Stimulated activated CD8-positive, alpha-beta memory T cell treated with anti-CD3 and anti-CD28 coated beads, Interleukin-15, amount 100 ng/mL, for 48 hours (primary cell): ENCODE measurements around the gene EDN1.
"Not testable (repeated sequence)": the region's sequence is repeated elsewhere in the genome, so short reads cannot be mapped to it uniquely, and the experiment has no call there.

Experiments used
- DNase-seq, 2 donors: peaks; one replicate each; pipeline ENCODE4 v3.0.0-alpha.2; 2020; ENCODE audit warnings: low read depth in 2 of 2

EDN1 gene

GRCh38 chr6:12294851-12295536 is 4.8 kb downstream of the EDN1 start:
- no peak for DNase-seq

GRCh38 chr6:12295558-12296254 is 5.5 kb downstream of the EDN1 start:
- DNase-seq: no peak

DNA sequence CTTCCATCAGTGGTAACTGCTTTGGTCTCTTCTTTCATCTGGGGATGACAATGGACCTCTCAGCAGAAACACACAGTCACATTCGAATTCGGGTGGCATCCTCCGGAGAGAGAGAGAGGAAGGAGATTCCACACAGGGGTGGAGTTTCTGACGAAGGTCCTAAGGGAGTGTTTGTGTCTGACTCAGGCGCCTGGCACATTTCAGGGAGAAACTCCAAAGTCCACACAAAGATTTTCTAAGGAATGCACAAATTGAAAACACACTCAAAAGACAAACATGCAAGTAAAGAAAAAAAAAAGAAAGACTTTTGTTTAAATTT is 6.1 kb downstream of the EDN1 start:
- no peak for DNase-seq

DNA sequence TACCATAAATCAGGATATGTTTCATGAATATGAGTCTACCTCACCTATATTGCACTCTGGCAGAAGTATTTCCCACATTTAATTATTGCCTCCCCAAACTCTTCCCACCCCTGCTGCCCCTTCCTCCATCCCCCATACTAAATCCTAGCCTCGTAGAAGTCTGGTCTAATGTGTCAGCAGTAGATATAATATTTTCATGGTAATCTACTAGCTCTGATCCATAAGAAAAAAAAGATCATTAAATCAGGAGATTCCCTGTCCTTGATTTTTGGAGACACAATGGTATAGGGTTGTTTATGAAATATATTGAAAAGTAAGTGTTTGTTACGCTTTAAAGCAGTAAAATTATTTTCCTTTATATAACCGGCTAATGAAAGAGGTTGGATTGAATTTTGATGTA is 6.4 kb downstream of the EDN1 start:
- DNase-seq: no peak

DNA sequence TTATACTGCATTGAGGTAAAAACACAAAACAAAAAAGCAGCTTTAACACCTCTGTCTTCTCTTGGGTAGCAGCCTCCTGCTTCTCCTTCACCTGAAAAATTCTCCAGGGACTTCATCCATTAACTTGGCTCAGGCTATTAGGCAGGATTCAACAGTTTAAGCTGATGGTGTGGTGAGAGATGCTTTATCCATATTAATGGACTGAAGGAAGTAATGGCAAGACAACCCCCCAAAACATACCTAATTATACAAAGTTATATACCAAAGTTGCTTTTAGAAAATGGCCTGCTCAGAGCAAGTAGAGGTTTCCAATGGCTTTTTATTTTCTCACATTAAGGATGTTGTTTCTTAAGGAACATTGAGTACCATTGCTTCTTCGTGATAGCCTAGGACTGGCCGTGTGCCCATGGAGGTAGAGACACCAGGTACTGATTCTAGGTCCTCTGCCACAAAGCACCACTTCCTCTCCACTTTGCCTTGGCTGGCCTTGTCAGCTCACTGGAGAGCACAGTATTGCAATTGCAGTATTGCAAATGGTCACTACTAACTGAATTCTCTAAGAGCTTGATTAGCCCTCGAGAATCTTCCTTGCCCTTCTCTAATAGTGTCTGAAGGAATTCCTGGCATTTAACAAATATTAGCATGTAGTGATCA is 7.3 kb downstream of the EDN1 start:
- DNase-seq: no peak

DNA sequence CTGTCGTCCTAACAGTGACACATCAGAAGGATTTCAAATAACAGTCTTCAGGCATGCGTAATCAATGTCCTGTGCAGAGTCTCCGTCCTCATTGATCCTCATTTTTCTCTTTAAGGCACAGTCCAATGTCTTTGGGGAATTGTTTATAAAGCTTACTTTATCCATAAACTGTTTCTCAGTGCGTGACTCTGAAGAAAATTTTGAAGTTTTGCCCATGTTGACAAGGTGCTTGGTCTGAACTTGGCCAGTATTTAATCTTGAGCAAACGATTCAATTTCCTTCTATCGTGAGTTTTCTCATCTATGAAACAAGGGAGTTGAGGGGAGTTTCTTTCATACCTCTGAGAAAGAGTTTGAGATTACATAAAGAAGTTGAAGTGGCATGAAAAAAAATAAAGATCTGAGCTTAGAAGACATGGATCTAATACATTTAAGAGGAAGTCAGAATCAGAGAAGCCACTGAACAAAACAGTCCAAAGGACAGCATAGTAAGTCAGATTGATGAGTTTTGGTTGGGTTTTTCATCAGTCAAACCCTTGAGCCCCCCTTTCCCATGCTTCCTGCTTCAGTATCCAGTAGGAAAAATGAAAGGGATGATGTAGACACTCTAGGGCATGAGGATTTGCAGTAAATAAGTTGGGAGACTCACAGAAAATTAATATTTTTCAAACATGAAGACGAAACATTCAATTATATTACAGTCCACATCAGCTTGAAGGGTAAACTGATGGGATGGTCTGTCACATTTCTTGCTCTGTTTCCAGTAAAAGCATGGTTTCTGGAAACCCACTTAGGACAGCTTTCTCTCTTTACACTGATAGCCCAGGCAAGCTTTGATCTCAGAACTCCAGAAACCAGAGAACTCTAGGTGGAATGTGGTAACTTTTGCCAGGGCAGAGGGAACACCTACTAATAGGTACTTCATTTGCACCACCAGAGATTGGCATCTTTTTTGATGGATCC is 8.1 kb downstream of the EDN1 start:
- no peak for DNase-seq

DNA sequence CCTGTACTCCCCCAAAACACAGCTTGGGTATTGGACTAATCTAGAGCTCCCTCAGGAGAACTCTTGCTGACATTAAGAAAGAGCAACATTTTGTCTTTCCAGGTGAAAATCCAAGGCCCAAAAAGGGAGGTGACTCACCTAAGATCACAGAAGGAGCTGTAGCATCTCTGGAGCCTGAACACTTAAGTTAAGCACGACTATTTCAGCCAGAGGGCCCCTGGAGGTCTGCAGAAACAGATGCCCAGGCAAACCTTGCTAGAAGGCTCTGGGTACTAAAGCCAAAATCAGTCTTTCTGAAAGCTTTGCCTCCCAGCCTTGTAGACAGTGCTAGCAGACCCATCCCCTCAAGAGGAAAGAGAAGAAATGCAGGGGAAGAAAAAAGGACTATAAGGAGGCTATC is 8.8 kb downstream of the EDN1 start:
- DNase-seq: no peak

- no peak for DNase-seq
These were observed 10.9 kb downstream of the EDN1 start for GRCh38 chr6:12301018-12301417.

- DNase-seq: no peak
These were observed 14.3 kb downstream of the EDN1 start for GRCh38 chr6:12304487-12304886.

- no peak for DNase-seq
These were observed 18.9 kb downstream of the EDN1 start for GRCh38 chr6:12309070-12309469.

GRCh38 chr6:12311106-12311505 is 20.9 kb downstream of the EDN1 start:
- DNase-seq: no peak

GRCh38 chr6:12312736-12313135 is 22.6 kb downstream of the EDN1 start:
- DNase-seq: no peak

DNA sequence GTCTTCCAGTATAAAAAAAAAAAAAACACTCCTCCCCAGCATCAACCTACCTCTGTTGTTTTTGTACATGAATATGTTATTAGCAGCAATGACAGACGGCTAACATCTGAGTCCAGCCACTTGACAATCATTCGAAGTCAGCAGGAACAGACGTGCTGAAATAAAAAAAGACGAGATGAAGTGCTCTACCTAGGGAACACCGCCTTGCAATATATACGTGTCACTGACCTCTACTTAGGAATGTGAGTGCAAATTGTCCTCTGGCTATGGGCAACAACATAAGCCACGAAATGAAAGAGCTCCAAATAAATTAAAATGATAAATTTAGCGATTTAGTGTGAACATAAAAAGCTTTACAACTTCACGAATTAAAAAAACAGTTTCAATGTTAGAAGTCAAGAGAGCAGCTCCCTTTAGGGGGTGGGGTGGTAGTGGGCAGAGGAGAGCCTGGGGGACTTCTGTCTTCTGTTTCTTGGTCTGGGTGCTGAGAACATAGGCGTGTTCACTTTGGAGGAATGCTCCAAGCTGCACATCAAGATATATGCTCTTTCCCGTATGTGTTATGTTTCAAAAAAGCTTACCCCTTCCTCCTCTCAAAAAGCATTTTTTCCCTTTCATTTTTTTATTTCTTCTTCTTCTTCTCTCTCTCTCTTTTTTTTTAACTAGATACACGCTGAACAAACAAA is 23.3 kb downstream of the EDN1 start:
- no peak for DNase-seq

- DNase-seq: no peak
These were observed 23.9 kb downstream of the EDN1 start for GRCh38 chr6:12313992-12314589.

DNA sequence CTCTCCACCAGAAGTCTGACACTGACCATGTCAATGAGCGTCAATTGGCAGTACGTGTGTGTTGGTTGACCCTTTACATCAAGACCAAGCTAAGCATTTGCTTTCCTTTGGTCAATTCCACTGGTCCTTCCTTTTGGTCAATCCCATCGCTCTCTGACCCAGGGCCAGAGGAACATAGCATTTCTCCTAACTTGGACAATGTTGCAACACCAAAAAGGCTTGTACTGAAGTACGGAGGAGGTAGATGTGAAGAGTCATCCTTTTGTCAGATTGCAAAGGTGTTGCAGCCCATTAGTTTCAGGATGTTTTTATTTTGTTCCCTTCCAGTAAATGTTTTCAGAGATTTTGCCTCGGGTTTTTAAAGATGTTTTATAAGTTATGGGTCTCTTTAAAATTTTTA is 24.6 kb downstream of the EDN1 start:
- no peak for DNase-seq

GRCh38 chr6:12315292-12316081 is 25.3 kb downstream of the EDN1 start:
- no peak for DNase-seq

DNA sequence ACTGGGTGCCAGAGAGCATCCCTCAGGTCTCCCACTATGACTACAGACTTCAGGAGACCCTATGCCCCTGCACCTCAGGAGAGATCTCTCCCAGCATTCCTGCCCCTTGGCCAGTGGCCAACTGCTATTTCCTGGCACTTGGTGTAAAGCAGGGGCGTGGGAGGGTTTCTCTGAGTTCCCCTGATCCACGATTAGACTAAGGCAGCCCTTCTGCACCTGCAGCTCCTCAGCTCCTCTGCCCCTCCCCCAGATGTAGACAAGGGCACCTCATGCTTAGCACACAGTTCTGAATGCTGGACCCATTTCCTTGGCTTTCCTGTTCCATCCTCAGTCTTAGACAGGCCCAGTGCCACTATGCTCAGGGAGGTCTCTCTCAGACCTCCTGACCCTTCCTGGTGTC is 28.6 kb downstream of the EDN1 start:
- DNase-seq: no peak

GRCh38 chr6:12320074-12320473 is 29.9 kb downstream of the EDN1 start:
- DNase-seq: not testable (repeated sequence)

DNA sequence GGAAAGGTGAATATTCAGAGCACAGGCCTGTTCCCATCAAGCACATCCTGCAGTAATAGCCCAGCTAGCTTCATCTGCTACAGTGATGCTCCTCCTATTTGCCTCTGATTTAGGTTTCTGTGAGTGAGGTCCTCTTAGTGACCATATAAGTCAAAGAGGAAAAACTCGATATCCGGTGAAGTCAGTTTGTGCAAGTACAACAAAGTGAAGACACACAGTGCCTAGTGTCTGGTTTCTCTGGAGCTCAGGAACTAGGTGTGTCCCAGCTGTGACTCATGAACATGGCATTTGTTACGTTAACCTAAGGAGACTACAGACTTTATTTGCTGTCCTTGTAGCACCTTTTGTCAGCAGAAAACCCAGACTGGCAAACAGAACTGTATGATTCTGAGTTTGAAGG is 33.9 kb downstream of the EDN1 start:
- DNase-seq: no peak

GRCh38 chr6:12324748-12325147 is 34.6 kb downstream of the EDN1 start:
- no peak for DNase-seq
